IPS DF 4.7 (cell line): ENCODE results near the gene MLNR.

ENCODE experiments used
- DNase-seq: peaks from one replicate; pipeline ENCODE4 v3.0.0-alpha.2; 2013; ENCODE audit warnings: low spot score; ENCODE audit errors: extremely low read depth

MLNR gene

DNA sequence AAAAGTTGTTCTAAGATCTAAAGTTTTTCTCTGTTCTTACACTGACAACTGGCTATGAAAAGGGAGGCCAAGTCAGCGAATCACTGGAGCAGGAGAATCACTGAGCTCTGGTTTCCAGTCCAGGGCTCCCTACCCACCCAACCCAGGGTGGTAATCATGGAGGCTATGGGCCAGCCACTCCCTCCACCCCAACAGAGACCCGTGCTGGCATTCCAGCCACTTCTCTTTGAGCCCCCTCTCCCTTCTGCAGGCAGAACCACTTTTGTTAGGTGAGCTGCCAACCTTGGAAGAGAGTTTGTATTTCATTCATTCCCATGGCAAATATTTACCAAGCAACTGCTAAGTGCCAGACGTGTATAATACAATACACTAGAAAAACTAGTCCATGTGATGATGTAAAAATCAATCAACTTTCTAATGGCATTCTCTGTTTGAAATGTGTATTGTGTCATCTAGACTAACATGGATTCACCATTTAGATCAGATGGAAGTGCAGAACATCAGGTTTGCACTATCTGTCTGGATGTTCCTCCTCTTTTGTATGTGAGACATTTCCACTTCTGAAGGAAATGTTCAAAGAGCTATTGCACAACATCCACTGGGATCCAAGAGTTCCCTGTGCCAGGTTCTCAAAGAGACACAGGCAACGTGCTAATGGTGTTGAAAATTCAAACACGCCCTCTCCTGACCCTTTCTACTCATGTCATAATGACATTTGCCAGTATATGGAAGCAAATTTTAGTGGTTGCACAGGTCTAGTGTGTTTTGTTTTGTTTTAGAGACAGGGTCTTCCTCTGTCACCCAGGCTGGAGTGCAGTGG lies 5.3 kb downstream of the MLNR start:
- DNase-seq: no peak

DNA sequence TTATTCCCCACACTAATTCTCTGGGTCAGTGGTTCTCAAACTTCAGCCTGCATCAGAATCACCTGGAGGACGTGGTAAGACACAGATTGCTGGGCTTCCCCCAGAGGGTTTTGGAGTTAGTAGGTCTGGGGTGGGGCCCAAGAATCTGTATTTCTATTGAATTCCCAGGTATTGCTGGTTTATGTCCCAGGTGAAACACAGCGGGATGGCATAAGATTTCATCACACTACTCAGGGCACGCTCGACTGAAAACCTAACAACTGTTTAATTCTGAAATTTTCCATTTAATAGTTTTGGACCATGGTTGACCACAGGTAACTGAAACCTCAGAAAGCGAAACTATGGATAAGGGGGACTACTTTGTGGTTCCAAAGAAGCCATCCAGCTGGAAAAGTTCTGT lies 6.5 kb downstream of the MLNR start:
- DNase-seq: no peak

DNA sequence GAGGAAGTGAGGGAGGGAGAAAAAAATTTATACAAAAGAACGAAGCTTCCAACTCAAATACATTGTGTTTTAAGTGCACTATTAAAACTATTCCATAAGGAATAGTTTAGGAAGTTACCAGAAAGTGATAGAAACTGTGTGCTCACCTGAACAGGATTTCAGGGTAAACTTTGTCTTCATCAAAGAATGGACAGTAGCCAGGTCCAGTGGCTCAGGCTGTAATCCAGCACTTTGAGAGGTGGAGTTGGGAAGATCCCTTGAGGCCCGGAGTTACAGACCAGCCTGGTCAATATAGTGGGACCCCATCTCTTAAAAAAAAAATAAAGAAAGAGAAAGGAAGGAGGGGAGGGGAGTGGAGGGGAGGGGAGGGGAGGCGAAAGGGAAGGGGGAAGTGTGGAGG lies 14.6 kb downstream of the MLNR start:
- DNase-seq: no peak

DNA sequence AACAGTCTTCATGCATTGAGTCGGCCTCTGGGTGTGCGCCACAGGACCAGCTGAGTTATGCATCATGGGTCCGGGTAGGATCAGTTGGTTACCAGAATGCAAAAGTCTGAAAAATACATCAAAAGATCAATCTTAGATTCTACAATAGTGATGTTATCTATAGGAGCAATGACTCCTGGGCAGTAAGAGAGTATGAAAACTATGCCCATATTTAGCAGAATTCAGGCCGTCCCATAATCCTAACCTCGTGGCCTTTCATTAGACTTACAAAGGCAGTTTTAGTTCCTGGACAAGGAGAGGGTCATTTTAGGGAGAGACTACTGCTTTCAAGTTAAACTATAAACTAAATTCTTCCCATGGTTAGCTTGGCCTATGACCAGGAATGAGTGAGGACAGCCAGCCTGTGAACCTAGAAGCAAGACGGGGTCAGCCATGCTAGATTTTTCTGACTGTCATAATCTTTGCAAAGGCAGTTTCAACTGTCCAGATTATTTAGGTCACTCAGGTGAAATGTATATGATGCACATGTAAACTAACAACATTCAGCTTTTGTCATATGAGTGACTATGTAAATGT lies 15.8 kb downstream of the MLNR start:
- no peak for DNase-seq

DNA sequence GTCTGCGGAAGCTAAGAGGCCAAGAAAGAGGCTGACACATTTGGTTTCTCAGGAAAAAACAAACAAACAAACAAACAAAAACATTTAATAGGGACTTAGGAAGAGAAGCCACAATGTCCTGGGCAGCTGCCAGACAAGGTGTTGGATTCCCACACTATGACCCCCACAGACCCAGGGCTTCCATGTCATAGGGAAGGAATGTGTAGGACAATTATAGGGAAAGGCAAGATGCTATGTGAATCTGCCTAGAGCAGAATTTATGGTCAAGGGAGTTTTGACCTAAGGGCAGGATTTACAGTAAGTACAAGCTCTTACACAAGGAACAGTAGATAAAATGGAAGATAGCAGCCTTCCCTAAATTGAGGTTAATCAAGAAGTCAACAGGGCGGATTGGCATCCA lies 18.5 kb downstream of the MLNR start:
- DNase-seq: no peak

DNA sequence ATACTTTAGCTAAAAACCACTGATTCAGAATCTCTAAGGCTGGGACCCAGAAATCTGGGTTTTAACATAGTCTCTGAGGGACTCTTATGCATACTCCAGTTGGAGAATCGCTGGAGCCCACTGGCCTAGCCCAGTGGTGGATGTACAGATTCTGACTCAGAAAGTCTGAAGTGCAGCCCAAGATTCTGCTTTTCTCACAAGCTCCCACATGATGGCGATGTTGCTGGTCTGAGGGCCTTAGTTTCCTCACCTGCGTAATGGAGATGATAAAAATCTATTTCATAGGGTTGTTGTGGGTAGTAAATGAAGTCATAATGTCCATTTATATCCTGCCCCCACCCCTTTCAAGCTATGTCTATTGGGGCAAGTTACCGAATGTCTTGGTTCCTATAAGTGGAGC lies 19.9 kb downstream of the MLNR start:
- no peak for DNase-seq

DNA sequence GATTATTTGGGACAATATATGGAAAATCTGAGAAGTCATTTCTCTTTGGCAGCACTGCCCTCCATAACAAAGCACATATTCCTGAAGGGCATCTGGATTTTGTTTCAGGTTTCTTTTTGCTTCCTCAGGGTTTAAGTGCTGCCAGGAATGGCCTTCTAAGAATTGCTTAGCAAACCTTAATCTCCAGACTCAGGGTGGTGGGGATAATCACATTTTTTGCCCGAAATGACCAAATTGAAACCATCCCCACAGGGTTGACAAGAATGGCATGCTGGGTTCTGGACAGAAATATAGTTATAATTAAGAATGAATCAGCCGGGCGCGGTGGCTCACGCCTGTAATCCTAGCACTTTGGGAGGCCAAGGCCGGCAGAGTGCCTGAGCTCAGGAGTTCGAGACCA lies 21.2 kb downstream of the MLNR start:
- no peak for DNase-seq

DNA sequence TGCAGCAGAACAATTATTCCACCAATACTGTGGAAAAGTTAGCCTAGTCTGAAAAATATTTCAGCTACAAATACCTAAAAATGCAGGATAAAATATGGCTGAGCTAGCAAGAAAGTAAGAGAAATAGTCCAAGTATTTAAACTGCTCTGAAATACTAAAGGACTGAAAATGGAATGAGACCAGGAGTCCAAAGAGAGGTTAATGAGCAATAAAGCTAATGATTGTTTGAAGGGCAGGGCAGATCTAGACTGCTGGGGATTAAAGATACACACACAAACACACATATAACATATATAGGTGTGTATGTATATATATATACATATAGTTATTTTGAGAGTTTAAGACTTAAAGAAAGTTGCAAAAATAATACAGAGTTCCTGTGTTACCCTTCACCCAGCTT lies 25.0 kb downstream of the MLNR start:
- no peak for DNase-seq

DNA sequence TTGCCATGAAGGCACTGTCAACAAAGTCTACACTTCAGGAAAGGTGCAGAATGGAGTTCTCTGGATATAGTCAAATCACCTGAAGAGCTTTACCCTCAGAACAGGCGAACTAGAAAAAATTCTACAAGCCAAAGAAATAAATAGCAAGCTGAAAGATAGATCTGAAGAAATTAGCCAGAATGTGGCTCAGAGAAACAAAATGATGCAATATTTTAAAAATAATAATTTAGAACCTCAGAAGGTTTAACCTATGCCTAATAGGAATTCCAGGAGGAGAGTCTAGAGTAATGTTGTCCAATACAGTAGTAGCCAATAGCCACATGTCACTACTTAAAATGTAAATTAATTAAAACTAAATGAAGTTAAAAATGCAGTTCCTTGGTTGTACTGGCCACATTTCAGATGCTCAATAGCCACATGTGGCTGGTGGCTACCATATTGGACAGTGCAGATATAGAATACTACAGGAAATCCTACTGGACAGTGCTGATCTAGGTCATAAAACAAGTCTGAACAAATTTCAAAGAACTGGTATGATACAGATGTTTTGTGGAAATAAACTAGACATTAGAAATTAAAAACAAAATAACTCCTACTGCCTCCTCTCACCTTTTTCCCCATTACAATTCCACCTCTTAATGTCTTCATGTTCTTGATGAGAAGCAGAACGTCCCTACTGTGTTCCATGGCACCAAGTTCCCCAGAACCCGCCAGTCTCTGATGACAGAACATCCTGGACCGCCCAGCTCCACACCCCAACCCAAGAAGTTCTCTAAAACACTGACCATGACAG lies 26.9 kb downstream of the MLNR start:
- no peak for DNase-seq

DNA sequence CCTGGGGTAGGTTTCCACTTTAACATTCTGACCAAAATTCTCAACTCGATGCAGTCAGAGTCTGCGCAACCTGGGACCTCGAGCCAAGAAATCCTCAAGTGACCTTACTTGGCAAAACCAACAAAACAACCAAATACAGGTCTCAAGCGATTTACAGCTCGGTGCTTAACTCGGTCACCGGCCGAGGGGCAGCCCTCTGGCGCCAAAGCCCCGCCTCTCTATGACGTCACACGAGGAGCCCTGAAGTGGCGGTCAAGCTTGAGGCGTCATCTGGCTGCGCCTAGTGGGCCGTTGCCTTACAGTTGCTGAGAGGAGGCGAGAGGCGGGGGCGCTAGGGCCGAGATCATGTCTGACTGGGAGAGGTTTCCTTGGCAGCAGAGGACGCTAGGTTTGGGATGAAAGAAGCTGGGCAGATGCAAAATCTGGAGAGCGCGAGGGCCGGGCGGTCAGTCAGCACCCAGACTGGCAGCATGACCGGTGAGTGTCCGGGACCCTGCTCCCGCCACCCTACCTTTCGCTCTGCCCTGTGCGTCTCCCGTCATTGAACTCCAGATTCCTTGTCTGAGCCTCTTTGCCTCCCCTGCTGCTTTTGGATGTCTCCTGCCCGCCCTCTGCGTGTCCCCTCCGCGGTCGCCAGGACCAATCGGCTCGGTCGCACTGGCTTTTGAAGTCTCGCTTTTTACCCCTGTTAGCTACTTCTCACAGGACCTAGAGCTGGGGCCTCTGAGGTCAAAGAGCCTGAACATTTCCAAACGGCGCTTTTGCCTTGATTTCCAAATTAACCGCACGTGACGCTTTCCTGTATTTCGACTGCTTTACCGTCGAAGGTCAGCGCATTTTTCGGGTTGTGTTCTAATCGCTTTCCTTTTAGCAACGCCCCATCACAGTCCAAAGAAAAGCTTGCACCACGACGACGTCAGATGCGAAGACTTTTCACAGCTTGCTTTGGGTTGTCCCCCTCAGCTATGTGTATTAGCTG lies 27.8 kb downstream of the MLNR start, which contains the start of gene CDADC1:
TSS of gene CDADC1 (plus strand) at position 283 of the 979 bp plus-strand sequence. CDS start at position 396, 113 bp downstream.
- DNase-seq: peak; percentile 86

DNA sequence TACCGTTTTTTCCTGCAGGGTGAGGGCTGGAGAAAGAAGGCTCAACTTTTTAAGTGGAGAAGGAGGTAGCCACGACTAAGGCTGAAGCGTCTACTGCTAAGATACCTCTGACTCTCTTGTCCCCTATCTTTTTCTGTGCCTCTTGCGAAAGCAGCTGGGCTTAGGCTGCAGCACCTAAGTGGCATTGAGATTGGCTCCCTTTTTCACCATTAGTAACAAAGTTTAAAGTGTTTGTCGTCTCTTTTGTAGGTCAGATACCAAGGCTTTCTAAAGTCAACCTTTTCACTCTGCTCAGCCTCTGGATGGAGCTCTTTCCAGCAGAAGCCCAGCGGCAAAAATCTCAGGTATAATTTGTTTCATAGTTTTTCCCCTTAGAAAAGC lies 28.5 kb downstream of the MLNR start:
- no peak for DNase-seq

DNA sequence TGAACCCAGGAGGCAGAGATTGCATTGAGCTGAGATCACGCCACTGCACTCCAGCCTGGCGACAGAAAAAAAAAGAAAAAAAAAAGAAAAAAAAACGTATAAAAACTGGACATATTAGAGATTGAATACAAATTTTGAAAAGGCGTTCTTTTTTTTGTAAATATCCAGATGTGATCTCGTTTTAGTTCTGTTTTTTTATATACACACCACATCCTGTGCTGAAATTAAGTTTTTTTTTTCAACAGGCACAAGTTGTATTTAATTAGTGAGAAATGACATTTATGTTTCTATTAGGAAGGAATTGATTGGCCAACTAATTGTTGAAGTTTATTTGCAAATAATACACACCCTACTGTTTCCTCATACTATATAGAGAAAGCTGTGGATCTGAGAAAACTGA lies 31.2 kb downstream of the MLNR start:
- DNase-seq: no peak

DNA sequence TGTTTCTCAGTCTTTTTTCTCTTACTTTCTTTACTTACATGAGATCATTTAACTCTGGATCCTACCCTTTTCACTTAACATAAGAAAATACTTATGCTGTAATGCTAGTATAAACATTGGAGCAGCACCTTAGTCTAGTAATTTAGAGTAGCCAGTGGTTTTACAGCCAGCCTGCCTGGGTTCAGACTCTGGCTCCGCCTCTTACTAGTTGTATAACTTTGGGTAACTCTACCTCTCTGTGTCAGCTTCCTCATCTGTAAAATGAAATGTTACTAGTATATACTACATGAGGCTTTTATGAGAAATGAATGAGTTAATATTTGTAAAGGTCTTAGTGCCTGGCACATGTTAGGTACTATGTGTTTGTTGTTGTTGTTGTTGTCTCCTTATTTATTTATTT lies 33.2 kb downstream of the MLNR start:
- no peak for DNase-seq

DNA sequence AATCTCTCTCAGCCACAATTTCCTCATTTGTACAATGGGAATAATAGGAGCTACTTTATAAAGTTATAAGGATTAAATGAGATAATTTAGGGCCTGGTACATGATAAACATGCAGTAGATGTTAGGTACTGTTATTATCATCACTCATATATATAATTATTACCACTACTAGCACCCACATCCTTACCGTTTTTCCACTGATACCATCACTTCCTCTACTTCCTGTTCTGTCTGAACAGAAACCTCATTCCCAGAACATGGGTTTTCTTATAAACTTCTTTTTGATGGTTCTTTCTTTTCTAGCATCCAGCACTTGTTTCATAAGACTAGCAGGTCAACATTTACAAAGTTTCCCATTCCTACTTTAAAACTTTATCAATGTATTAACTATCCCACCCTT lies 33.9 kb downstream of the MLNR start:
- DNase-seq: no peak

DNA sequence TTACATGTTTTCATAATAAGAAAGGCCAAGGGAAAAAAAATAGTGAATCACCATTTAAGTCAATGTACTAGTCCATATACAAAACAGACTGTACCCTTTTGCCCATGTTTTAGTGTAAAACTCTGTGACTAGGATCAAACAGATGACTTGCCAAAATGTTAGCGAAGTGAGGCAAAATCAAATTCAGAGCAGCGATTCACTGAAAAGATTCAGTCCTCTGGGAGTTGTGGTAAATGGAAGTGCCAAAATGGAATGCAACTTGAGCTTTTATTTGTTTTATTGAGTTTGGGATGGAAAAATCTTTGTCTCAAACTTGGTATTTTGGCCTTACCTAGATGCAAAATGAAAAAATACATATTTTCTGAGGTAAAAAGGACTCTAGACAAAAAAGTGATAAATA lies 36.7 kb downstream of the MLNR start:
- DNase-seq: no peak

DNA sequence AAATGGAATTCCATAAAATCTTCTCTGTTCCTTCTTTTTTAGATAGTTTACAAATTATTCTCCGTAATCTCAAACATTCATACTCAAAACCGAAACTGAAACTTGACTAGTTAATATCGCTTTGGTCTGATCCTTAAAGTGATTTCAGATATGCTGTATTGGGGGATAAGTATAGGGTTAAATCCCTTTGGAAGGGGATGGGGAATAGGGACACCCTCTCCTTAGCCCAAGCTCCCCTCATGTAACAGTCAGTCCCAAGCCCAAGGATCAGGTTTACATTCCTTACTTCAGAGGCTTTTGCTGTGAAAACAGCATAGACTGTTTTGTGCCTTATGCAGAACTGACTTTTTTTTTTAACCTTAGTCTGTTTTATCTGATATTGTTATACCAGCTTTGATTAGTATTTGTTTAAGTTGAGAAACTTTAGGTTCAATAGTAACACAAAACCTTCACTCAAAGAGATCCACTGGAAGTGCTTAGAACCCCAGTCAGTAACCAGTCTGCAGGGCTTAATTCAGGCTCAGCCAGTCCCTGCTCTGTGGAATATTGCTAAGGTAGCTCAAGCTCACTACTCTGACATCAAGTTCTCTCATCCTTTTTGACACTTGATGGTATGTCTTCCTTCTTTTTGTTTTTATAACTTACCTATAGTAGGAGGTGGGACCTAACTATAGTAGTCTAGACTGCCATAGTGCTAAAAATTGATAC lies 38.1 kb downstream of the MLNR start:
- no peak for DNase-seq

DNA sequence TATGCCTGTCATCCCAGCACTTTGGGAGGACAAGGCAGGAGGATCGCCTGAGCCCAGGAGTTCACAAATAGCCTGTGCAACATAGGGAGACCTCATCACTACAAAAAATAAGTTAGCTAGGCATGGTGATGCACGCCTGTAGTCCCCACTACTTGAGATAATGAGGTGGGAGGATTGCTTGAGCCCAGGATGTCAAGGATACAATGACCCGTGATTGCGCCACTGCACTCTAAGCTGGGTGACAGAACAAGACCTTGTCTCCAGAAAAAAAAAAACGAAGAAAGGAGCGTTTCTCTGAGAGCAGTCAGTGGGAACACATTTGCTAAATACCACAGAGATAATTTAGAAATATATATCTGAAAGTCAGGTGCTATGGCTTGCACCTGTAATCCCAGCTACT lies 39.4 kb downstream of the MLNR start:
- DNase-seq: no peak

DNA sequence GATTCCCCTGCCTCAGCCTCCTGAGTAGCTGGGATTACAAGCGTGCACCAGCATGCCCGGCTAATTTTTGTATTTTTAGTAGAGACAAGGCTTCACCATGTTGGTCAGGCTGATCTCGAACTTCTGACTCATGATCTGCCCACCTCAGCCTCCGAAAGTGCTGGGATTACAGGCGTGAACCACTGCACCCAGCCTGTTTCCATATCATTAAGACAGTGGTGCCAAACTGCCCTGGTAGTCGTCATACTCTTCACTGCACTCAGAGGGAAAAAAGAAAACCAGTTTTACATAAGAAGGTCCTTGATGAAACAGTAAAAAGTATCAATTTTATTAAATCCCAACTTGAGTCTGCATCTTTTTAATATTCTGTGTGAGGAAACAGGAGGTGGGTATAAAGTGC lies 42.5 kb downstream of the MLNR start:
- DNase-seq: no peak

DNA sequence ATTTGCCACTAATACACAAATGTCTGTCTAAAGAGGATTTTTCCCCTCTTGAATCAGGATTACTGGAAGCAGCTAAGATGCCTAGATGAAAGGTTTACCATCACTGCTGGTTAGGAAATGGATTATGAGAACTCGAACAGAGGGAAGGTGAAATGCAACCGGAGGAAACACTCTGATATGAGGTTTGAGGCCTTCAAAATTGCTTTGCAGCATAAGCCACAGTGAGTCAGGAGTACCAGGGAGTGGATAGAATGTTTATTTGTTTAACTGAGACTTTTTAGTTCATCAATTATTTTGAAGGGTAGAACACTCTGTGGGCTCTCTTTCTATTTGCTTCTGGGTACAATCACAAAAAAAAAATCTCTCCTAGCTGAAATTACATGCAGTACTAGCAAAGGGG lies 45.7 kb downstream of the MLNR start:
- no peak for DNase-seq

DNA sequence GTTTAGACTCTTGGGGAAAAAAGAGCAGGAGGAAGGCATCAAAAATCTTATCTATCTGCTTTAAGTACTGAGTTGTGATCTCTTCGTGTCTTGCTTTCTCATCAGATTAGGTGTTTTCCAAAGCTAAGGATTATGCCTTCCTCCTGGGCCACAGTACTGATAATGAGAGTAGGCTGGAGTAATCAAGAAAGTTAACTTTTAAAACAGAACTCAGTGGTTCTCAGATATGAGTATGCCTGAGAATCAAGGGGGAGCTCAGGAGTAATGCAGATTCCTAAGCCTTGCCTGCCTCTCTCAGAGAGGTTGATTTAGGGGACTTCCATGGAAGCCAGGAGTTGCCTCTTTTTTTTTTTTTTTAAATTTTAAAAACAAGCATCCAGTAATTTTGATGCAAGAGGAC lies 51.1 kb downstream of the MLNR start:
- no peak for DNase-seq
